IPS DF 19.7 (cell line): ENCODE data around the gene EDN2.

Experiments used
- DNase-seq: peaks from one replicate; pipeline ENCODE4 v3.0.0-alpha.2; 2013; ENCODE audit warnings: low read depth, low spot score

The EDN2 gene

GRCh38 chr1:41483001-41483850 is 1.3 kb downstream of the EDN2 start:
- DNase-seq, result no peak

- no peak for DNase-seq
These were observed 2.3 kb downstream of the EDN2 start for GRCh38 chr1:41482001-41482765.

- DNase-seq, result no peak
These were observed 3.2 kb downstream of the EDN2 start for GRCh38 chr1:41481109-41481775.

DNA sequence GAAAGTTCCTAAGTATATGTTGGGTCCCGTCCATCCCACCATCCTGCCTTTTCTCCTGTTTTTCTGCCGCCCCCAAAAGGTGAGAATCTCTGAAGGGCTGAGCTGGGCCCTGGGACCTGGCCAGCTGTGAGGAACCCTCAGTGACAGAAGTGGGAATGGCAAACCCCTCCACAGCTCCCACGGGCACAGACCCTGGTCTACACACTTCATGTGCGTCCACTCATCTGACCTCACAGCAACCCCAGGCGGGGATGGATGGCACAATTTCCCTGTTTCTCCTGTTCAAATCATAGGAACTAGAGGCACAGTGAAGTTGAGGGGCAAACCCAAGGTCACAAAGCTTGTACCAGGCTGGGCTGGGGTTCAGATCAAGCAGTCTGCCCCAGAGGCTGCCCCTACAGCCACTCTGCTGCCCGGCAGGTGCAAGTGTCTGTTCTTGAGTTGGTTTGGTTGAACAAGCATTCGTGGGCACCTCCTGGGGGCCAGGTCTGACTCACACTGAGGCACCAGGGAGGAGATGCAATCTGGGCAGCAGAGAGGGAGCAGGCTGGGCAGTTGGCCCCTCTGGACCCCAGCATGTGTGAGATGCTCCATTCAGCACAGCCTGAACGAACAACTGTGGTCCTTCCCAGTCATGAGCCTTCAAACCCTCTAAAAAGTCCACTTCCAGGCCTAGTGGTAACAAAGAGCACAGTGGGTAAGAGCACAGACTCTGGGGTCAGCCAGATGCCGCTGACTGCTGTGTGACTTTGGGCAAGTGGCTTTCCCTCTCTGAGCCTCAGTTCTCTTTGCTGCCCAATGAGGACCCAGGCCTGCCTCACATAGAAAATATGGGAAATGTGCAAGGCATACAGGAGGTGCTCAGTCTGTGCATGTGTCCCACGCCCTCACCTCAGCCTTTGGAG is 4.0 kb downstream of the EDN2 start:
- no peak for DNase-seq

- DNase-seq, result no peak
These were observed 4.7 kb downstream of the EDN2 start for GRCh38 chr1:41479808-41480160.

DNA sequence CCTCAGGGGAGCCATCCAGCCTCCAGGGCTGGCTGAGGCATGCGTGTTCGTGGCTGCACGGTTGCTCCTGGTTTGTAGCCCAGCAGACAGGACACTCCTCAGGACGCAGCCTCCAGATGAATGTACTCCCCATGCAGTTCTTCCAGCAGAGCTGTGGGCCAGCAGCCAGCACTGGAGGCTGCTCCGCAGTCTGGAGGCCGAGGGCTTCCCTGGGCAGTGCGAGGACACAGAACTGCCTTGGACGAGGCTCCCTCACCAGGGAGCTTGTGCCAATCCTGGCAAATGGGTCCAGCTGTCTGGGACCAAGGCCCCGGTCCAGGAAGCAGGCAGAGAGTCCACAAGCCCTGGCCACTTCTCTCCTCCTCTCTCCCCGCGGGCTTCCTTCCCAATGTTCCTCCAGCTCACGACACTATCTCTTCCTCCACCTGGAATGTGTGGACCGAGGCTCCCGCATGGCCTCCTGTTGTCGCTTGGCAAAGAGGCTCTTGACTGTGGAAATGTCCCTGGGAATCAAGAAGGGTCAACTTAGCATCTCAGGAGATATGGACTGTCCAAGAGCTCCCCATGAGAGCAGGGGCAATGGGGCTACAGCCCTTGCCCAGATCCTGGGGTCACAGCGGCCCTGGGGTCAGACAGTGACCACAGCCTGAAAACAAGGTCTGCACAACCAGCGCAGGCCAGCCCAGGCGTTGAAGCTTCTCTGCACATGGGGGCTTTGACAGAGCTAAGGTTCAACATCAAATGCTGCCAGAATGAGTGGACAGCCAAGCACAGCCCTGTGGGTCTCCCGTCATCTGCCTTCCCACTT is 5.3 kb downstream of the EDN2 start:
- DNase-seq, result no peak

DNA sequence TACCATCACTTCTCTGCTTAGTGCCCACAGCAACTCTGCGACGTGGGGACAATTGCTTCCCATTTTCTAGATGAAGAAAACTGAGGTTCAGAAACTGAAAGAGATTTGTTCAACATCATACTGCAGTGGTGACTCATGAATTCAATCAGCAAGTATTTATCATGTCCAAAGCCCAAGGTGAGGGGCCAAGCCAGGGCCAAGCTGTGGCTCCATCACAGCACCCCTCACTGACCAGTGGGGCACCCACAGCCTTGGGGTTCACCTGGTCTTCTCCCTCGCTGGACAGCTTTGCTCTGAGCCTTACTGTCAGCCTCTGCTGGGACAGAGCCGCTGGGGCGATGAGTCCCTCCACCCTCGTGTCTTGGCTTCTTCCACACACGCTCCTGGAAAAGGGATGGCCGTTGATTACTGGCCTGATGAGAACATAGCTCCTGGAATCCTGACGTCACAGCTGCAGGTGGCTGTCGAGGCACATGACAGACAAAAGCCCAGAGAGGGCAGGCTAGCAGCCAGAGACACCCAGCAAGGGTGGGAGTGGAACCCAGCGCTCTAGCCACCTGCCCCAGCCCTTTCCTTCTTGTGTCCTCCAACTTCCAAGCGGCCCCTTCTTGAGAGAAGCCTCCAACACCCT is 6.2 kb downstream of the EDN2 start:
- DNase-seq, result no peak

GRCh38 chr1:41476807-41477361 is 7.6 kb downstream of the EDN2 start:
- no peak for DNase-seq

GRCh38 chr1:41475859-41476567 is 8.5 kb downstream of the EDN2 start:
- no peak for DNase-seq

- no peak for DNase-seq
These were observed 9.1 kb downstream of the EDN2 start for GRCh38 chr1:41475346-41475745.

DNA sequence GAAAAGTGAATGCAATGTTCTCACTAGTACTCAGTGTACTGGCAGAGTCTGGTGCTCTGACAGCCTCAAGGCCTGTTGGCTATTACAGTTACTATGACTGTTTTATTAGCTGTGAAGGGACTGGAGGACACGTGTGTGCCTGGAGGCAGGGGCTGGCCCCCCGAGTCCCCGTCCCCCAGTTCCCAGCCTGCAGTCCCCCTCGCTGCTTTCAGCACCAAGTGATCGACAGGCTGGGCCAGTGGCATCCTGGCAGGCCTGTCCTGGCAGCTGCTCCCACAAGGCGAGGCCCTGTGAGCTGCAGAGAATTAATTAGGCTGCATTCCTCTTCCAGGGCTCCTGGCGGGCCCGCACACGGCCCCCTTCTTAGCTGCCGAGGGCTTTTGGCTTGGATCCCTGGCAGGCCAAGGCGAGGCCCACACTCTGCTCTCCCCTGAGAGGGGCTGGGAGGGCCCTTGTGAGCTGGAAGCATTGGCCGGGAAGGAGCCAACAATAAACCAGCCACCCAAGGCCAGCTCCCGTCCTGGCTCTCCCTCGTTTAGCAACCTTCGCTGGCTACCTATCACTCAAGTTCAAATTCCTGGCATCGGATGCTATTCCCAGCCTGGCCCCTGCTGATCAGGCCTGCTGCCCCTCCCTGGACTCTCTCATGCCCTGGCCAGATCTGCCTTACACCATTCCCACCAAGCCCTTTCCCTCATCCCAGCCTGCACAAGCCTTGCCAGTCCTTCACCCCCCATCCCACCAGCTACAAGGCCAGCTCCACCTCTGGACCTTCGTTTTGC is 9.8 kb downstream of the EDN2 start:
- DNase-seq, result no peak

DNA sequence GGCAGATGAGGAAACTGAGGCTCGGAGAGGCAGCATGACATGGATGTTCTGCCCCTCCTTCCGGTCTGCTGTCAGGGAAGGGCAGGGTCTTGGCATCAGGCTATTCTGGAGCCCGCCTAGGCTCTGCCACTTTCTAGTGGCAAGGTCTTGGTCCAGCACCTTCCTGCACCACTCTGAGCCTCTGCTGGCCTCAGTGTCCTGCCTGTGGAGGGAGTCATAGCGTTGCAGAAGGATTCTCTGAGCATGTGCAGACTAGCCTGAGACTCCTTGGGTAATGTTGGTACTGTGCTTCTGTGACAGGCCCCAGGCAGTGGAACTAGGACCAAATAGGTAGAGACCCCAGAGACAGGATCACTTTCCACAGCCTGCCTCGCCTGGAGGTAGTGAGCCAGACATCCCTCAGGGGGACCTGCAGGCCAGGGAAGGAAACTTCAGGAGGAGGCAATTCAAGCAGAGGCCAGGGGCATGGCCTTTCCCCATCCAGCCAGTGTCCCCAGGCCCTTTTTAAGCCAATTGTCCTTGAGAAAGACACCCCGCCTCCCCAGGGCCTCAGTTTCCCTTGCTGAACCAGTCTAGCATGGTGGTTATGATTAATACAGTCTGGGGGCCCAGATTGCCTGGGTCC is 10.6 kb downstream of the EDN2 start:
- DNase-seq, result no peak

DNA sequence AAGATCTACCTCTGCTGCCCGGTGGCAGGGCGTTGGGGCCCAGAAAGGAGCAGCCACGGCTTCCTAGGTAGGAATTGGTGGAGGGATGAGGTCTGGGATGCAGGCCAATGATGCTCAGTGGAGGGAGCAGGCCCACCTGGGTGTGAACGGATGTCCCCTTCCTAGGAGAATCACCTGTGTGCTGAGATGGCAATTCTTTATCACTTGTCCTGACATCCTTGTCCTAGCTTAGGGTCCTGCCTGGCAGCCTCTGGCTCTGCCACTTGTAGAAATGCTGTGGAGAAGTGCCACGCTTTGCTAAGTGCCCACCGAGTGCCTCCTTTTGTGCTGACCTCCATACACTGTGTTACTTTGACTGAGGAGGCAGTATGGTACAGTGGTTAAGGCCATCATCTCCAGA is 12.8 kb downstream of the EDN2 start:
- no peak for DNase-seq

DNA sequence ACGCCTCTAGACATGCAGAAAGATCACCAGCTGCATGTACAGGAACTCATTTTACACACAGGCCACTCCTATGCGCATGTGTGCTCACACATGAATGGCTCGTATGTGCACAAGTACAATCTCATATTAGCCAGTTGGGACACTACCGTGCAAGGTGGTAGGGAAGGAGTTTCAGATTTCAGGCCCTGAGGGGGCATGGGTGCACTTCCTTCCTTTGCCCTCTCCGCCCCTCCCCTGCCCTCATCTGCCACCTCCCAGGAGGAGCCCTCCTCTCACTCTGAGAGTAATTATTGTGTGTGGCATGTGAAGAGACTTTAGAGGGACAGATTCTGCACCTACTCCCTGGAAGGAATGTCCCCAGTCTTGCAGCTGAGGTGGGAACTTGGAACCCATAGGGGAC is 14.8 kb downstream of the EDN2 start:
- no peak for DNase-seq

- no peak for DNase-seq
These were observed 16.2 kb downstream of the EDN2 start for GRCh38 chr1:41468122-41468762.

DNA sequence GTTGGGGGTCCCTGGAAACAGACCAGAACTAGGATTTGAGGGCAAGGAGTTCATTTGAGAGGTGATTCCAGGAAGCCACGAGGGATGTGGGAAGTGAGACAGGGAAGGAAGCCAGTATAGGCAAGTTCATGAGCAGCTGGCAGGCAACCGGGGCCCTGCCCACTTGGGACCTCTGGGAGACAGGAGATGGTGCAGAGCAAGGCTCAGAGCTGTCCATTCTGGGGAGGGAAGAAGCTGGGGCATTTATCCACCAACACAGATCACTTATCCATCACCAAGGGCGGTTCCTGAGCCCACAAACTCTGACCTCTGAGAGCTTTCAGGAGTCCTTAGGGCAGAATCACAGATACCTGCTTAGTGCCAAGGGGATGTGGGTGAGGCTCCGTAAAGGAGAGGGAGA is 16.8 kb downstream of the EDN2 start:
- DNase-seq, result no peak

DNA sequence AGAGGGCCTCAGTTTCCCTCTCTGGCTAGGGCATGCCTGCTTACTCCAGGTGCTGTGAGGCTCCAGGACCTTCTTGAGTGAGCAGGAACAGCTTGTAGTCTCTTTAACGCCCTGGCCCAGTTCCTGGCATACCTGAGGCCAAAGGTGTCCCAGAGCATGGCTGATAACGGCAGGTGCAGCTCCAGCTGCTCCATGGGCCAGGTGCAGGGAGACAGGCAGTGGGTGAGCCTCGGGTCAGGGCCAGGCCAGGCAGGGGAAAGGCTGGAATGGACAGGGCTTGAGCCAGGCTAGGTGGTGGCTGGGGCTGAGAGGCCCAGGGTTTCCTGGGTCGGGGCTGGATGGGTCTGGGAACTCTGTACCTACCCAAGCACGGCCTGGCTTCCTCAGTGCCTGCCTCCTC is 18.3 kb downstream of the EDN2 start:
- DNase-seq, result no peak

- no peak for DNase-seq
These were observed 18.7 kb downstream of the EDN2 start for GRCh38 chr1:41465741-41466140.
